HG03378 (cell line): ENCODE measurements around the gene HOXB3.
"Not testable (repeated sequence)": the region's sequence is repeated elsewhere in the genome, so short reads cannot be mapped to it uniquely, and the experiment has no call there.

ENCODE experiments used
- ATAC-seq: cut with Tn5 transposase; IDR thresholded peaks from one replicate; pipeline ENCODE4 v1.9.1; 2021; ENCODE audit warnings: mild to moderate bottlenecking, moderate library complexity; ENCODE audit not compliant: unreplicated experiment

The HOXB3 gene

DNA sequence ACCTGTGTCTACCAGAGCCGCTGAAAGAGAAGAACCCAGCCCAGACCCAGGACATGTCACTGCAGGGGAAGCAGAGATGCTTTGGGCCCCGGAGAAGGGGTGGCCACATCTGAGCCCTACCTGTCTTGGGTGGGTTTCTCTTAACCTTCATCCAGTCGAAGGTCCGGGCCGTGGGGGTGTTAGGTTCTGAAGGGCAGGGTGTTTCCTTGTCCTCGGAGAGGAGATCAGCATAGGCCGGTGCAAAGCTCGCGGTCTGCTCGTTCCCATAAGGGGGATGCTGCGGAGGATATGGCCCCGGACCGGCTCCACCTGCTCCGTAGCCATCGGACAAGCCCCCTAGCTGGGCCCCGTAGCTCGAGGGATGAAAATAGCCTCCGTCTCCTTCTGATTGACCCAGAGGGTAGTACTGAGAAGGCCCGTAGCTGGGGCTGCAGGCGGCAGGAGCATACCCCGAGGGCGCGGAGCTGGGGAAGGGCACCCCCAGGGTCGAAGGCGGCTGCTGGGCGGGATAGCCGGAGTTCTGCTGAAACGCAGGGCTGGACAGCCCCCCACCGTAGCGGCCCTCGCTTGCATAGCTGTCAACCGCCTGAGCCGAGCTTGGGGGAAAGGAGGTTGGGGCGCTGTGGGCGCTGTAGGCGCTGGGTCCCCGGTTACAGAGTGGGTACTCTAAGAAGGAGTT, 59.7 kb downstream of the HOXB3 start:
- no peak for ATAC-seq

DNA sequence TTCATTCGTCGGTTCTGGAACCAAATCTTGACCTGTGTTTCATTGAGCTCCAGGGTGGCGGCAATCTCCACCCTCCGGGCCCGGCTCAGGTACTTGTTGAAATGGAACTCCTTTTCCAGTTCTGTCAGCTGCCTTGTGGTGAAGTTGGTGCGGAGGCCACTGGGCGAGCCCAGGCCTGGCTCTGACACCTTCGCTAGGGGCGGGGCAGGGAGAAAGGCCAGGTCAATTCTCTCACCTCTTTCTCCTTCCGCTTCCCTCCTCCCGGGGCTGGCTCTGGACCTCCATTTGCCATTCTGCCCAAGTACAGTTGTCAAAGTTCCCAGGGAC, 60.4 kb downstream of the HOXB3 start:
- ATAC-seq = no peak

DNA sequence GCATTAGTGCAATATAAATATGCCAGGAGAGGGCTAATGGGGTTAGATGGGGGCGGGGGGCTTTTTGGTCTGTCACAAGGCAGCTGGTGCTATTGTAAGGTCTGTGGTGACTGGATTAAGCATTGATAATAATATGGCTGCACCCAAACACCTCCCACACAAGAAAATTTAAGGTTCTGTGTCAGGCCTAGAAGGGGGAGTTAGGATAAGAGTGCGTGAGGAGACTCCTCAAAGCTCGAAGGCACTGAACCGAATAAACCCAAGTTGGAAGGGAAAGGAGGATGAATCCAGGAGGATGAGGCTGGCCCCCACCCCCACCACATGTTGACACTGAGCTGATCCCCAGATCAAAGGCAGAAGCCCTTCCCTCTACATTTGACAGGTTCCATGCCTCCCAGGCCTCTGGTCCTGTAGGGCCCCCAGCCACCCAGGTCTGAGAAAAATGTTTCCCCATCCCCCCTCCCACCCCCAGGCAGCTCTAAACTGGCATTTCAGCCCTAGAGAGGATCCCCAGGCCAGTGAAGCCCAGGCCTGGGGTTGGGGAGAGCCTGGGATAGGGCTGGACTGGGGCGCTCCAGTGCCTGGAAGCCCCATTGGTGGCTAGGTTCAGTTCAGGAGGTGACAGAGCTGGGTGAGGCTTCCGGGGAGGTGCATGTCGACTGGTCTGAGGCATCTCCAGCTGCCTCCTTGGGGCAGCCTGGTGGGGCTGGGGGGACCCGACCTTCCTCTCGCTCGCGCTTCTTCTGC, 60.9 kb downstream of the HOXB3 start:
- ATAC-seq = no peak

DNA sequence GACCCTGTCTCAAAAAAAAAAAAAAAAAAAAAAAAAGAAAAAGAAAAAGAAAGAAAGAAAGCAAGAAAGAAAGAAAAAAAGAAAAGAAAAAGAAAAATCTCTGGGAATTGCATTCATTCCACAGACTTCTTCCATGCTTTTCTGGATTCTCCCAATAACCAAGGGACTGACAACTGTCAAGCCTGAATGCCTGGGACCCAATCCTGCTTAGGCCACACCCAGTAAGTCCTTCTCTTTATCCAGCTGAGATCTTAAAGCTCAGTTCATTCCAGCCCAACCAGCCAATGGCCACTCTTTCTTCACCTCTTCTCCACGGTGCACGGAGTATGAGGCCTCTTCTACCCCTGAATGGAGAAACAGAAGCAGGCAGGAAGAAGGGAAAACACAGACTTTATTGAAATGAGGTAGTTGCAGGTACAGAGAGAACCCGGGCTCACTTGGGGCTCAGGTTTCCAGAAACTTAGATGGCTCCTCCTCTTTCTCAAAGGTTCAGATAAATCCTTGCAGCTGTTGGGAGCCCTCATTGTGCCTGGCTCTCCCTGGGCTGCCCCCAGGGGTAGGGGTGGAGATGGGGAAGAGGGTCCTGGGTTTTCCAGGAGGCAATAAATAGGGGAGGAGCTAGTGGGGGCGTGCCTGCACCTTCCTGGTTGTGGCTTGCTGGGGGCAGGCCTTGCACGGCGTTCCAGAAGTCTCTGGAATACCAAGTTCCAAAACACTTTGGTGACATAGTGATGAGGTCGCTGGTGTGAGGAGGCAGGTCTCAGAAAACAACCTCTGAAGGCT, 61.7 kb downstream of the HOXB3 start:
- ATAC-seq = no peak

DNA sequence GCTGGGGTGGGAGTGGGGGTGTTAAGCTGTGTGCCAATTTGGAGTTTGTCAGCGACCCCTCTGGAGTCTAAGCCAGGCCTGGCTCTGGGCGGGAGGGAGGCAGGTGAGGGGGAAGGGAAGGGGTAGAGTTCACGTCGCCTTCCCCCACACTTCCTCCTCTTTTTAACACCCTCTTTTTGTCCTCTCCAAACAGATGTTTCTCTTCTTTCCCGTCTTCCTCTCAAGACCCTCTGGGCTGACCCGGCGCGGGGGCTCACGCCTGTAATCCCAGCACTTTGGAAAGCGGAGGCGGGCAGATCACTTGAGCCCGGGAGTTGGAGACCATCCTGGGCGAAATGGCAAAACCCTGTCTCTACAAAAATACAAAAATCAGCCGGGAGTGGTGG, 62.5 kb downstream of the HOXB3 start:
- no peak for ATAC-seq

DNA sequence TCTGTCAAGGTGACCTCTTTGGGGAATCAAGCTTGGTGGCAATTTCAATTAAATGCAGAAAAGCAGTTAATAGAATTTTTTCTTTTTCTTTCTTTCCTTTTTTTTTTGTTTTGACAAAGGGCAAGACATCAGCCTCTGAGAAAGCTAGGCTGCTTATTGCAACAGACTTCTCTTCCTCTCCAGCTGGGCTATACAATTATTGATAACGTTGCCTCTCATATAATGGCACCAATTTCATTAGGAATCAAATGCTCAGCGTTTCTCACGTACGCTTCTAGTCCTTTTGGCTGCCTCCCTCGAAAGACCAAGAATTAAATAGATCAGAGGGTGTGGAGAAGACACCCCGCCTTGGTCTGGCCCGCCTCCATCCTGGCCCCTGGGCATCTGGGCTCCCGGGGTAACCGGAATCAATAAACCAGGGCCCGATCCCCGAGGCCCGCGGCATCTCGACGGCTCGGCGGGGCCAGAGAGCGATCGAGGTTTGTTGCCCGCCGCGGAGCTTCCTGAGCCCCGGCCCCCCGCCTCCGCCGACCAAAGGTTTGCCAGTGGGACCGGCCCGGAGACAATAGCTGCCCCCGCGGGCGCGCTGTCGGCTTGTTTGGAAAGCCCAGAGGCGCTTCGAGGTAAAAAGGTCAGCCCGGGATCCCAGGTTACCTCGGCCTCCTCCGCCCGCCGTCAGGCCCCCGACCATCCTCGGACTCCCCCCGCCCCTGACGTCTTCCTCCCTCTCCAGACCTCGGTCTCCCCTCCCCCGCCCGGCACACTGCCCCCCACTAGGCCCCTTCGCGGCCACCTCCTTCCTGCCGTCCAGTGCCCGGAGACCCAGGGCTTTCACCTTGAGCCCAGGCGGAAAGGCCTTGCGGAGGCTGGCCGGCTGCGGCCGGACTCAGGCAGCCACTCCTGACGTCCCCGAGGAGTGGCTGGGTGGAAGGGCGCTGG, 63.2 kb downstream of the HOXB3 start:
- ATAC-seq = no peak

DNA sequence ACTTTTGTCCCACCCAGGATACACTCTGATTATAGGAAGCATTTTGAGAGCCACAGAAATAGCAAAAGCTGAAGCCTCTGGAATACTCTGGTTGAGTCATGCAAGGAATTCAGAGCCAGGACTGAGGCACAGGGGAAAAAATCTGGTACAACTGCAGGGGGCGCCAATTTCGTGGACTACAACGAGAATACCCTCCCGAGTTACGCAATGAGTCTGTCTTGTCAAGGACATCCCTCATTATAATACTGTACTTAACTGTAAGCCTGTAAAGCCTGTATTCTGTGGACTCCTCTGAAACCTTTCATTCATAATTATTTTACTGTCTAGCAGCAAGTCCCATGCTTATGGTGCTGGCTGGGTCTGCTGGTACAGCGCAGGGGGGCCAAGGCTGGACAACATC, 67.0 kb downstream of the HOXB3 start:
- no peak for ATAC-seq

DNA sequence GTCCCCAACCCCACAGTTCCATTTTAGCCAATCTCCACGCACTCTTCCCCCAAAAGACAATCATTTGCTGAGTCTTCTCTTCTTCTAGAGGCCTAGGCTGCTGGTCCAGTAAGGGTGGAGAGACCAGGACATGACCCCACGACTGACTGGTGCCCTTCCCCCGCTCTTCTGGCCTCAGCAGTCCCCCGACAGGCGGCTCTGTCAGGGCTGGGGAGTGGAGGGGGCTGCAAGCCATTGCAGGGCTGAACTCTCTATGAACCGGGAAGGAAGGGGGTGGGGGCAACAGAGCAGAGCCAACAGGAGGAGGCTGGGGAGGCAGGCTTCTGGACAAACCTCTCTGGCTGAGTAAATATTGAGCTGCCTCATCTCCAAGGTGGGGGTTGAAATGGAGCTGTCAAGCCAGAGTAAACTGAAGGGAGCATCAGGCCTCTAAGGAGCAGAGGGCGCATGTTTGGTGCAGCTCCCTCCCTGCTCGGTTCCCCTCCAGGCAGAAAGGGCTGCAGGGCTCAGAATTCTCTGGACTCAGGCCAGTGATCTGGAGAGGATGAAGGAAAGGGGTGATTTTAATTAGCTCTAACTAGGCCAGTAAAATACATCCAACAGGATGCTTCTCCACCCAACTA, 67.9 kb downstream of the HOXB3 start:
- no peak for ATAC-seq

DNA sequence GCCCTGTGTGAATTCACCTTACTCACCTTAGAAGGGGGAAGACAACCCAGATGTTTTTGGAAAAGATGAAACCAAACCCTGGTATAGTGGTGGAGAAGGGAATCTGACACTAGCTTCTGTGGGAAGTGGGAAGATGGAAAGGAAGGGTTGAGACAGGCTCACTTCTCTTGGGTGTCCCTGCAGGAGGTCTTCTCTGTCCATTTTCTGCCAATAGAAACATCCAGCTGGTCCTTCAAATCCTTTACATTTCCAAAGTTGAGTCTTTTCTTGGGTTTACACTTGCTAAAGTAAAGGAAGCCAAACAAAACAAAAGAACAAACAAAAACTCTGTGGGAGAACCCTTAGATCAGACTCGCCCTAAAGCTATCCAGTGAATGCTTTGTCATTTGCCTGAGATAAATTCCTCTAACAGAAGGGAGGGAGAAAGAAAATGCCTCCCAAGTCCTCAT, 69.4 kb downstream of the HOXB3 start:
- ATAC-seq = no peak

DNA sequence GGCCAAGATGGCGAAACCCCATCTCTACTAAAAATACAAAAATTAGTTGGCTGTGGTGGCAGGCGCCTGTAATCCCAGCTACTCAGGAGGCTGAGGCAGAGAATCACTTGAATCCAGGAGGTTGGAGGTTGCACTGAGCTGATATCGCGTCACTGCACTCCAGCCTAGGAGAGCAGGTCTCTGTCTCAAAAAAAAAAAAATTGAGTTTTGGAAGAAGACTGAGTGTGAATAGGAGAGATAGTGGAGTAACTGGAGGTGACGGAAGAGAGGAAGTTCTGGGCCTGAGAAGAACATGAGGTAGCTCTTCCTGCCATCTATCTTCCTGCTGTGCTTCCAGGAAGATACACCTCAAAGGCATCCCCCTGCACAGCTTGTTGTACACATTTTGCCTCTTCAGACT, 70.6 kb downstream of the HOXB3 start:
- no peak for ATAC-seq

DNA sequence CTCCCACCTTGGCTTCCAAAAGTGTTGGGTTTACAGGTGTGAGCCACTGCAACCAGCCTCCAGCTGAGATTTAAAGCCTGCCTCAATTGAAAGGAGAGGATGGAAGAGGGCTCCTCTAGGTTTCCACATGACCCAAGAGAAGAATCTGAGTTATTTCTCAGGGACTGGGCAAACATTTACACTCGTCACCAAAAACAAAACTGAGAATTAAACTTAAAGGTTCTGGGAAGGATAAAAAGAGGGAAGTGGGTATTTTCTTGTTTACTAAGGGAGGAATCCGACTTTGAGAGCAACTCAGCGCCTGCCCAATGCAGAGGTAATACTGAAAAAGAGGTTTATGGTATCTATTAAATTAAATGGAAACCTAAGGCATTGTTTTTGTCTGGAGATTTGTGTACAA, 72.6 kb downstream of the HOXB3 start:
- ATAC-seq = no peak

DNA sequence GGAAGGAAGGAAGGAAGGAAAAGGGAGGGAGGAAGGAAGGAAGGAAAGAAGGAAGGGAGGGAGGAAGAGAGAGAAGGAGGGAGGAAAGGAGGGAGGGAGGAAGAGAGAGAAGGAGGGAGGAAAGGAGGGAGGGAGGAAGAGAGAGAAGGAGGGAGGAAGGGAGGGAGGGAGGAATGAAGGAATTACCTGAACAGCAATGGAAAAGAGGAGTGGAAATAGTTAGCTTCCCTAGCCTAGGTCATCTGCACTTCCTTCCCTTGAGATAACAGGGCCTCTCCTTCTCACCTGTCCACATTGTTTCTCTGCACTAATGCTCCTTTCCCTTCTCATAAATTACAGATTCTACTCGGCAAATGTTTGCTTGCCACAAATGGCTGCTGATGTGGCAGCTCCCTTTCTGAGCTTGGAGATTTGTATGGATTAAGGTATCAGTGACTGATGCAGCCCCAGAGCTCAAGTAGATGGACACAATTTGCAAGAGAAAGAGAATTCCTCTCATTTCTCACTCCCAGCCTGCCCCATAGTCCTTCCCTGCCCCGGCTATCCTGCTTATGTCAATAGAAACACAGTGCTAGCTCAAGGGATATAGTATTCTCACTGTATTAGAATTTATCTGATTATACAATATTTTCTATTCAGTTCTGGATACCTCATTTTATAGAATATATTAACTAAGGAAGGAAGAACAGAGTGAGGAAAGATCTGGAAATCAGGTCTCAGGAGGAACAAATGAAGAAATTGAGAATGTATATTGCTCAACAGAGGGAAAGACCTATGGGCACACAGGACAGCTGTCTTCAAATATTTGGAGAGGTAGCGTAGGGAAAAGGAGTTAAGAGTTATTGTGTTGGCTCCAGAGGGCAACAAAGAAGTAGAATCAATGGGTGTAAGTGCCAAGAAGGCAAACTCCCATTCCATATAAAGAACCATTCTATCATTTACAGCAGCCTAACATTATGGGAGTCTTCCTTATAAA, 73.8 kb downstream of the HOXB3 start:
- ATAC-seq = no peak

DNA sequence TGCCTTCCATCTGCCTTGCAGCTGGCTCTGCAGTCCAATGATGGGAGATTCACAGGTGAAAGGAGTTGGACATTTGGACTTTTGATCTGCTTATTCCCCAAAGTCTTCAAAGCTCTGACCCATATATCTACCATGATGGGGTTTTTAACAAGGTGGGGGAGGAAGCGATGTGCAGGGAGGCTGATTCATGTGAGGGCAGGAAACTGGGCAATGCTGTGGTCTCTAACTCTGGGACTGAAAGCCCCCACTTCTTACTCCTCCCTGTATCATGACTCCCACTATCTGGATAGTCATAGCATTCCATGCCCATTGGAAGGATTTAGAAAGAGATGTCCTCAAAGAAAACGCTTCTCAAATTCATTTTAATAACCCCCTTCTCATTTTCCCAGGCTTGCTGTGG, 75.6 kb downstream of the HOXB3 start:
- no peak for ATAC-seq

DNA sequence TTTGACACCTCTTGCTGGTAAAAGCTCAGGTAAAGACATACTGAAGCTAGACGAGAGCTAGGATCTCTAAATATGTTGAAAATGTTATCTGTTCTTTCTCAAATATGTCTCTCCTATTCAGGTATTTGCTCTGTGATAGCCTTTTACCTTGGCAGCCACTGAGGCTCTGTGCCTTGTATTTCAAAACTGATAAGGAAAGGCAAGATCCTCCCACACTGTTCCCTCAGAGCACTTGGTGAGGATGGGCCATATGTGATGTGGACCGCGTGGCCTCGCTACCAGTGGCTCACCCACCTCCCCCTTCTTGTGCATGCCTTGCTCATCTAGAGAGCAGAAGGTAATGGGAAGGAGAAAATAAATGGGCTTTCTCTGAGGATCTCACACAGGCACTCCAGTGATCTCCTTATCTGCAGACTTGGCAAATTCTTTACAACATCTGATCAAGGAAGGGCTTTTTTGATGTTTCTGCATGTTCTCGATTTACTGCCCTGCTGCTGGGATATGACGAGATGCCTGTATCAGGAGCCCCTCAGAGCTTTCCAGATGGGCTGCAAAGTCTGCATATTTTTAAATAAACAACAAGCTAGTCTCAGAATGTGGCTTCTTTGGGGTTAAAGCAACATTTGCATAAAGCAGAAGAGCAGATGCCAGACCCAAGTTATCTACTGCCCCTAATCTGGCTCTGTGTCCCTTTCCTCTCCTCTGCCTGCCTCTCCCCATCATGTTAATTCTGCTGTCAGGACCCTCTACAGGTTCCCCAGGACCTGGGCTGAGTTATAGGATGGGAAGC, 76.2 kb downstream of the HOXB3 start:
- ATAC-seq = no peak

DNA sequence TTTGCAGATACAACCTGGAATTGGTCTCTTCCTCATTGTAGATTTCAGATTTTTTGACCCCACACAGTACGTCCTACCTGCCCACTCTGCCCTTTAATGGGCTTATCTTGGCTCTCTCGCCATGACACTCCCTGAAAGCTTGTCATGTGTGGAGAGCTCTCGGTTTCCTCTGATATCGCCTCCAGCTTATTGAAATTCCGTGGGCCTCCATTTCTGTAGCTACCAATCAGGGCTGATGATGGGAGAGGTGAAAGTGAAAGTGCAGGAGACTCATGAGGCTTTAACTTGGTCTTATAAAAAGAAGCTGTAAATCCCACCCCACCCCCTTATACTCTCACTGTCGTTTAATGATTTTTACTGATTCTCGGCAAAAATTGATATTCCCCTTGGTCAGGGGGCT, 76.9 kb downstream of the HOXB3 start:
- ATAC-seq = no peak

DNA sequence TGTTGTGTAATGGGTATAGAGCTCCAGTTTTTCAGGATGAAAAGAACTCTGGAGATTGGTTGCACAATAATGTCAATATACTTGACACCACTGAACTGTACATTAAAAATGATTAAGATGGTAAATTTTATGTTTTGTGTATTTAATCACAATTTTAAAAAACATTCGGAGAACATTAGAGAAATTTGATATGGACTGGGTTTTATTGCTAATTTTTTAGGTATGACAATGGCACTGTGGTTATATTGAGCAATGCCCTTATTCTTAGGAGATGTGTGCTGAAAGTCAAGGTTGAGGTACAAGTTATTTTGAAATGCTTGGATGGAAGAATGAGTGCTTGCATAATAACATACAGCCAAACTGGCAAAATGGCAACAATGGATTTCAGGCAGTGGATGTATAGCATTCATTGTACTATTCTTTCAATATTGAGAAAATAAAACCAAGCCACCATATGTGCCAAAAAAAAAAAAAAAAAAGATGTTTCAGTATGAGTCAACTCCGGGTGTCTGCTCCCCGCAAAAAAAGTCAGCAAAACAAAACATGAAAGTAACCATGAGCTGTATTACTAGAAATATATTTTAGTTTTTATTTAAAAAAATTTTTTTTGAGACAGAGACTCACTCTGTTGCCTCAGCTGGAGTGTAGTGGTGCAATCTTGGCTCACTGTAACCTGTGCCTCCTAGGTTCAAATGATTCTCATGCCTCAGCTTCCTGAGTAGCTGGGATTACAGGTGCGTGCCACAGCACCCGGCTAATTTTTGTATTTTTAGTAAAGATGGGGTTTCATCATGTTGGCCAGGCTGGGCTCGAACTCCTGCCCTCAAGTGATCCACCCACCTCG, 79.1 kb downstream of the HOXB3 start:
- ATAC-seq = peak; percentile 46

DNA sequence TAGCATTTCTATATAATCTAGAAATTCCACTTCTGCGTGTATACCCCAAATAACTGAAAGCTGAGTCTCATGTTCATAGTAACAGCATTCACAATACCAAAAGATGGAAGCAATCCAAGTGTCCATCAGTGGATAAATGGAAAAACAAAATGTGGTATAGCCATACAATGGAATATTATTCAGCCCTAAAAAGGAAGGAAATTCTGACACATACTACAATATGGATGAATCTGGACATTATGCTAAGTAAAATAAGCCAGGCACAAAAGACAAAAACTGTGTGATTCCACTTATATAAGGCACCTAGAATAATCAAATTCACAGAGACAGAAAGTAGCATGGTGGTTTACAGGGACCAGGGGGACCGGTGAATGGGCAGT, 79.7 kb downstream of the HOXB3 start:
- ATAC-seq = no peak

DNA sequence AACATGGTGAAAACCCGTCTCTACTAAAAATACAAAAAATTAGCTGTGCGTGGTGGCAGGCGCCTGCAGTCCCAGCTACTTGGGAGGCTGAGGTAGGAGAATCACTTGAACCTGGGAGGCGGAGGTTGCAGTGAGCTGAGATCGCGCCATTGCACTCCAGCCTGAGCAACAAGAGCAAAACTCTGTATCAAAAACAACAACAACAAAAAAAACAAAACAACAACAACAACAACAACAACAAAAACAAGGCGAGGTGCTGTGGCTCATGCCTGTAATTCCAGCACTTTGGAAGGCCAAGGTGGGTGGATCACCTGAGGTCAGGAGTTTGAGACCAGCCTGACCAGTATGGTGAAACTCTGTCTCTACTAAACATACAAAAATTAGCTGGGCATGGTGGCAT, 80.3 kb downstream of the HOXB3 start:
- ATAC-seq = not testable (repeated sequence)
